Esophagus squamous epithelium (tissue), 4 donors: ENCODE measurements around the gene MTA1.

Experiments
- POLR2A ChIP-seq, 4 donors: fragments of 450-650 bp; IDR thresholded peaks; one replicate each; pipeline ENCODE4 v1.6.1; 2017; ENCODE audit warnings: antibody characterized with exemption in 4 of 4, mild to moderate bottlenecking in 4 of 4, moderate library complexity in 3 of 4
- TF ChIP-seq, protein P1 (sequence below), 6 experiments: fragments of 450-650 bp in 4 of 6; fragments of 200-600 bp in 2 of 6; sonication (generic) in 2 of 6; IDR thresholded peaks; one replicate each; pipeline ENCODE4 v1.5.1; 2016 to 2019; ENCODE audit warnings: antibody characterized with exemption in 6 of 6, mild to moderate bottlenecking in 4 of 6, moderate library complexity in 4 of 6

DNA sequence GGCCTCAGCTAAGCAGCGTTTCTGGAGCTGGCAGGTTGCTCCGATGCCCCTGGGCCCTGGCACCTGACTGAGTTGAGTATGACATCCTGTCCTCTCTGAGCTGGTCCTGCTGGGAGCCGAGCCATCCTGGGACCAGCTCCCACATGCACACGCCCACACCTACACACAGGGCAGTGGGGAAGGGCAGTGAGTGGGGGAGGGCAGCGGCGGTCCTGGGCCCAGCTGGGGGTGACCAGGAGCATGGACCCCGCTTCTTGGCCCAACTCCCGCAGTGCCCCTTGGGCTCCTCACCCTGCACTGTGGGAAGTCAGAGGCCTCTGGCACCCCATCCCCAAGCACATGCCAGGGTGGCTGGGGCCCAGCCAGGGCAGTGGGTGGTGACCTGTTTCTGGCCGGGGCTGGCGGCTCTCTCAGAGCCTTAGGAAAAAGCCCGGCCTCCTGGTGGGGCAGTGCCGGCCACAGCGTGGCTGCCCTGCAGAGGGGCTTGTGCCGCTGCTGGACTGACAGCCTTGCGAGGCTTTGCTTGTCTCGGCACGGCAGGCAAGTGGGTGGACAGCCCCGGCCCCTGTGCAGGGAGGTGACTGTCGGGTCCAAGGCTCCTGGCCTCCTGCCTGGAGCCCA lies 49.1 kb downstream of the MTA1 start:
- TF ChIP-seq POLR2A (IDR thresholded peaks at IDR 0.05), result no peak
- TF ChIP-seq, protein P1, sequence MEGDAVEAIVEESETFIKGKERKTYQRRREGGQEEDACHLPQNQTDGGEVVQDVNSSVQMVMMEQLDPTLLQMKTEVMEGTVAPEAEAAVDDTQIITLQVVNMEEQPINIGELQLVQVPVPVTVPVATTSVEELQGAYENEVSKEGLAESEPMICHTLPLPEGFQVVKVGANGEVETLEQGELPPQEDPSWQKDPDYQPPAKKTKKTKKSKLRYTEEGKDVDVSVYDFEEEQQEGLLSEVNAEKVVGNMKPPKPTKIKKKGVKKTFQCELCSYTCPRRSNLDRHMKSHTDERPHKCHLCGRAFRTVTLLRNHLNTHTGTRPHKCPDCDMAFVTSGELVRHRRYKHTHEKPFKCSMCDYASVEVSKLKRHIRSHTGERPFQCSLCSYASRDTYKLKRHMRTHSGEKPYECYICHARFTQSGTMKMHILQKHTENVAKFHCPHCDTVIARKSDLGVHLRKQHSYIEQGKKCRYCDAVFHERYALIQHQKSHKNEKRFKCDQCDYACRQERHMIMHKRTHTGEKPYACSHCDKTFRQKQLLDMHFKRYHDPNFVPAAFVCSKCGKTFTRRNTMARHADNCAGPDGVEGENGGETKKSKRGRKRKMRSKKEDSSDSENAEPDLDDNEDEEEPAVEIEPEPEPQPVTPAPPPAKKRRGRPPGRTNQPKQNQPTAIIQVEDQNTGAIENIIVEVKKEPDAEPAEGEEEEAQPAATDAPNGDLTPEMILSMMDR (IDR thresholded peaks at IDR 0.05), result no peak
